HepG2 (cell line): Measurements from ENCODE around the gene MT1A. TPM values are rescaled to one million over a fixed set of nuclear protein-coding genes. Genes with fewer than 3 reads are reported as not detected.

Experiments used
- FOXJ3 ChIP-seq: sonication (generic); formaldehyde crosslinking; IDR thresholded peaks from 2 replicates; pipeline ENCODE4 v1.4.0; 2020; ENCODE audit warnings: missing genetic modification reagents, mild to moderate bottlenecking, borderline replicate concordance
- GMEB1 ChIP-seq: sonication (generic); formaldehyde crosslinking; IDR thresholded peaks from 2 replicates; pipeline ENCODE4 v1.5.1; 2020; ENCODE audit warnings: missing genetic modification reagents, mild to moderate bottlenecking, borderline replicate concordance
- HMG20B ChIP-seq: conservative IDR thresholded peaks from 2 replicates; pipeline ENCODE4 v1.6.1; 2016; ENCODE audit warnings: missing genetic modification reagents, missing compliant biosample characterization
- MEIS2 ChIP-seq: sonication (generic); formaldehyde crosslinking; IDR thresholded peaks from 2 replicates; pipeline ENCODE4 v1.9.0; 2021; ENCODE audit warnings: mild to moderate bottlenecking, missing genetic modification reagents
- MIXL1 ChIP-seq: IDR thresholded peaks from 2 replicates; pipeline ENCODE4 v1.6.1; 2016
- PATZ1 ChIP-seq: sonication (generic); formaldehyde crosslinking; IDR thresholded peaks from 2 replicates; pipeline ENCODE4 v1.4.0; 2020; ENCODE audit warnings: missing genetic modification reagents
- POLR2AphosphoS5 ChIP-seq: IDR thresholded peaks from 2 replicates; pipeline ENCODE4 v1.6.1; 2012; ENCODE audit warnings: low read depth, low read length
- PRPF4 ChIP-seq: fragments of 200-400 bp; formaldehyde crosslinking; IDR thresholded peaks from 2 replicates; pipeline ENCODE4 v1.6.1; 2016; ENCODE audit warnings: low read length, low read depth; ENCODE audit not compliant: poor library complexity, severe bottlenecking
- SRSF9 ChIP-seq: fragments of 200-400 bp; formaldehyde crosslinking; IDR thresholded peaks from 2 replicates; pipeline ENCODE4 v1.6.1; 2018; ENCODE audit warnings: borderline replicate concordance, mild to moderate bottlenecking, low read depth, low read length; ENCODE audit not compliant: insufficient read depth, poor library complexity, severe bottlenecking
- TBX3 ChIP-seq: fragments of 450-650 bp; IDR thresholded peaks from 2 replicates; pipeline ENCODE4 v1.6.1; 2017; ENCODE audit warnings: antibody characterized with exemption, mild to moderate bottlenecking, inconsistent platforms, borderline replicate concordance
- ZMAT3 ChIP-seq: sonication (generic); formaldehyde crosslinking; conservative IDR thresholded peaks from 2 replicates; pipeline ENCODE4 v1.7.0; 2021; ENCODE audit warnings: missing genetic modification reagents
- ZMYM4 ChIP-seq: sonication (generic); formaldehyde crosslinking; IDR thresholded peaks from 2 replicates; pipeline ENCODE4 v1.8.1; 2023; ENCODE audit warnings: mild to moderate bottlenecking, missing genetic modification reagents
- ZNF292 ChIP-seq: sonication (generic); formaldehyde crosslinking; IDR thresholded peaks from 2 replicates; pipeline ENCODE4 v1.8.1; 2022; ENCODE audit warnings: mild to moderate bottlenecking, low read depth, missing genetic modification reagents, borderline replicate concordance
- ZNF3 ChIP-seq: IDR thresholded peaks from 2 replicates; pipeline ENCODE4 v1.7.0; 2017; ENCODE audit warnings: inconsistent platforms
- ZNF672 ChIP-seq: sonication (generic); formaldehyde crosslinking; IDR thresholded peaks from 2 replicates; pipeline ENCODE4 v1.8.1; 2022; ENCODE audit warnings: missing genetic modification reagents
- ZNF790 ChIP-seq: sonication (generic); formaldehyde crosslinking; IDR thresholded peaks from 2 replicates; pipeline ENCODE4 v1.8.0; 2022; ENCODE audit warnings: missing genetic modification reagents, mild to moderate bottlenecking, borderline replicate concordance
- polyA plus RNA-seq, 8 experiments: library from polyadenylated mRNA; depleted of rRNA in 3 of 8; stranded (reverse) in 7 of 8; unstranded in 1 of 8; fragments of >200 nt; fragmentation: Illumina TruSeq in 4 of 8; extraction: Trizol in 4 of 8; gene quantifications; 2 replicates each; pipeline versions ENCODE4 v1.2.1 to v1.2.3, GENCODE V29; 2011 to 2016; ENCODE audit warnings: low read depth in 4 of 8, missing spikeins in 1 of 8, mixed read lengths in 1 of 8; ENCODE audit not compliant: insufficient read depth in 1 of 8
- total RNA-seq, 5 experiments: library from RNA; depleted of rRNA; stranded (reverse); fragments of >200 nt; fragmentation: Illumina TruSeq; extraction: Trizol; gene quantifications; 2 replicates each; pipeline ENCODE4 v1.2.3, GENCODE V29; 2016; ENCODE audit warnings: low read depth in 1 of 5
- TF ChIP-seq, protein P1 (sequence below): sonication (generic); formaldehyde crosslinking; IDR thresholded peaks from 2 replicates; pipeline ENCODE4 v1.5.0; 2020; ENCODE audit warnings: missing genetic modification reagents
- TF ChIP-seq, protein P2 (sequence below): IDR thresholded peaks from 2 replicates; pipeline ENCODE4 v1.6.1; 2016; ENCODE audit warnings: mild to moderate bottlenecking
- TF ChIP-seq, protein P3 (sequence below): fragments of 450-650 bp; IDR thresholded peaks from 2 replicates; pipeline ENCODE4 v1.6.1; 2017; ENCODE audit warnings: mild to moderate bottlenecking

MT1A gene
- total and polyA plus RNA-seq, 2 of the 13 experiments (the other 11 are each of a cell fraction or from before 2014, with no cell fraction given), result 8.3 to 10.4 TPM

DNA sequence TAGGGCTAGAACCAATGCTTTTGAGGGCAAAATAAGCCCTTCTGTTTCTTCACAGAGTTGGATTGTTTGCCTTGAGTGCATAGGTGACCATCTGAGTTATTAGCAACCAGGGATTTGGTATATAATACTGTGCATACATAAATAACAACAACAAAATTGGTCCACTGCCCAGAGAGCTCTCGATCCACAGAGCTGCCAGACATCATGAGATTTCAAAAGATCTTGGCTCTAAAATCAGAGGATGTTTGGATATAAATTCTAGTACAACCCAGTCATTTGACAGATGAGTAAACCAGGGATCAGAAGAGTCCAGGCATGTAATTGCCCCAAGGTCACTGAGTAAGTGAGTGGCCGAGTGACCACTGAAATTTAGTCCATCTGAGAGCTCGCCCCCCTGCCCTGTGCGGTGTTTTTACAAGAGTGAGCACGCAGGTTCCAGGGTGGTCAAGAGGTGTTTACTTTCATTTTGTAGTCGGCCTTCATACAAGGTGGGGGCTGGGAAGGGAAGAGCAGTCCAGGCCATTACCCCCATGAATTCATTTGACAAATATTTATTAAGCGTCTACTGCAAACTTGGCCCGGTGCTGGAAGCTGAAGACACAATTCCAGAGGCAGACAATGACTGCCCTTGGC is 31.9 kb upstream of the MT1A start (continued):
- TF ChIP-seq, protein P1, sequence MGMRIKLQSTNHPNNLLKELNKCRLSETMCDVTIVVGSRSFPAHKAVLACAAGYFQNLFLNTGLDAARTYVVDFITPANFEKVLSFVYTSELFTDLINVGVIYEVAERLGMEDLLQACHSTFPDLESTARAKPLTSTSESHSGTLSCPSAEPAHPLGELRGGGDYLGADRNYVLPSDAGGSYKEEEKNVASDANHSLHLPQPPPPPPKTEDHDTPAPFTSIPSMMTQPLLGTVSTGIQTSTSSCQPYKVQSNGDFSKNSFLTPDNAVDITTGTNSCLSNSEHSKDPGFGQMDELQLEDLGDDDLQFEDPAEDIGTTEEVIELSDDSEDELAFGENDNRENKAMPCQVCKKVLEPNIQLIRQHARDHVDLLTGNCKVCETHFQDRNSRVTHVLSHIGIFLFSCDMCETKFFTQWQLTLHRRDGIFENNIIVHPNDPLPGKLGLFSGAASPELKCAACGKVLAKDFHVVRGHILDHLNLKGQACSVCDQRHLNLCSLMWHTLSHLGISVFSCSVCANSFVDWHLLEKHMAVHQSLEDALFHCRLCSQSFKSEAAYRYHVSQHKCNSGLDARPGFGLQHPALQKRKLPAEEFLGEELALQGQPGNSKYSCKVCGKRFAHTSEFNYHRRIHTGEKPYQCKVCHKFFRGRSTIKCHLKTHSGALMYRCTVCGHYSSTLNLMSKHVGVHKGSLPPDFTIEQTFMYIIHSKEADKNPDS (CRISPR knock-in tag), result 0 out of 2 replicates have a peak, but pooled peaks have one; percentile 29
- TF ChIP-seq, protein P2, sequence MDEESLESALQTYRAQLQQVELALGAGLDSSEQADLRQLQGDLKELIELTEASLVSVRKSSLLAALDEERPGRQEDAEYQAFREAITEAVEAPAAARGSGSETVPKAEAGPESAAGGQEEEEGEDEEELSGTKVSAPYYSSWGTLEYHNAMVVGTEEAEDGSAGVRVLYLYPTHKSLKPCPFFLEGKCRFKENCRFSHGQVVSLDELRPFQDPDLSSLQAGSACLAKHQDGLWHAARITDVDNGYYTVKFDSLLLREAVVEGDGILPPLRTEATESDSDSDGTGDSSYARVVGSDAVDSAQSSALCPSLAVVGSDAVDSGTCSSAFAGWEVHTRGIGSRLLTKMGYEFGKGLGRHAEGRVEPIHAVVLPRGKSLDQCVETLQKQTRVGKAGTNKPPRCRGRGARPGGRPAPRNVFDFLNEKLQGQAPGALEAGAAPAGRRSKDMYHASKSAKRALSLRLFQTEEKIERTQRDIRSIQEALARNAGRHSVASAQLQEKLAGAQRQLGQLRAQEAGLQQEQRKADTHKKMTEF (CRISPR knock-in tag), result peak; percentile 79; the same call in 1 of the 2 replicates
- TF ChIP-seq ZNF672, result no peak
- no peak for TF ChIP-seq HMG20B (CRISPR knock-in tag)
- TF ChIP-seq MEIS2, result peak; percentile 43
- peak; percentile 59 for TF ChIP-seq MIXL1 (CRISPR knock-in tag)
- TF ChIP-seq GMEB1, result peak; percentile 55; the same call in 1 of the 2 replicates
- peak; percentile 60; the same call in 1 of the 2 replicates for TF ChIP-seq FOXJ3 (CRISPR knock-in tag)
- peak; percentile 81 for TF ChIP-seq PATZ1 (CRISPR knock-in tag)
- TF ChIP-seq ZNF790, result 0 out of 2 replicates have a peak, but pooled peaks have one; percentile 2
- peak; percentile 93 for TF ChIP-seq ZNF3 (CRISPR knock-in tag)
- TF ChIP-seq SRSF9, result no peak
- TF ChIP-seq ZNF292 (CRISPR knock-in tag), result peak; percentile 79; the same call in 1 of the 2 replicates
- TF ChIP-seq ZMYM4 (CRISPR knock-in tag), result peak; percentile 15; the same call in 1 of the 2 replicates
- TF ChIP-seq, protein P3, sequence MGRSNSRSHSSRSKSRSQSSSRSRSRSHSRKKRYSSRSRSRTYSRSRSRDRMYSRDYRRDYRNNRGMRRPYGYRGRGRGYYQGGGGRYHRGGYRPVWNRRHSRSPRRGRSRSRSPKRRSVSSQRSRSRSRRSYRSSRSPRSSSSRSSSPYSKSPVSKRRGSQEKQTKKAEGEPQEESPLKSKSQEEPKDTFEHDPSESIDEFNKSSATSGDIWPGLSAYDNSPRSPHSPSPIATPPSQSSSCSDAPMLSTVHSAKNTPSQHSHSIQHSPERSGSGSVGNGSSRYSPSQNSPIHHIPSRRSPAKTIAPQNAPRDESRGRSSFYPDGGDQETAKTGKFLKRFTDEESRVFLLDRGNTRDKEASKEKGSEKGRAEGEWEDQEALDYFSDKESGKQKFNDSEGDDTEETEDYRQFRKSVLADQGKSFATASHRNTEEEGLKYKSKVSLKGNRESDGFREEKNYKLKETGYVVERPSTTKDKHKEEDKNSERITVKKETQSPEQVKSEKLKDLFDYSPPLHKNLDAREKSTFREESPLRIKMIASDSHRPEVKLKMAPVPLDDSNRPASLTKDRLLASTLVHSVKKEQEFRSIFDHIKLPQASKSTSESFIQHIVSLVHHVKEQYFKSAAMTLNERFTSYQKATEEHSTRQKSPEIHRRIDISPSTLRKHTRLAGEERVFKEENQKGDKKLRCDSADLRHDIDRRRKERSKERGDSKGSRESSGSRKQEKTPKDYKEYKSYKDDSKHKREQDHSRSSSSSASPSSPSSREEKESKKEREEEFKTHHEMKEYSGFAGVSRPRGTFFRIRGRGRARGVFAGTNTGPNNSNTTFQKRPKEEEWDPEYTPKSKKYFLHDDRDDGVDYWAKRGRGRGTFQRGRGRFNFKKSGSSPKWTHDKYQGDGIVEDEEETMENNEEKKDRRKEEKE, result no peak
- no peak for TF ChIP-seq ZMAT3 (CRISPR knock-in tag)
- 0 out of 2 replicates have a peak, but pooled peaks have one; percentile 7 for TF ChIP-seq TBX3
- TF ChIP-seq POLR2AphosphoS5, result no peak
- no peak for TF ChIP-seq PRPF4
